Activated CD4-positive, alpha-beta T cell treated with anti-CD3 and anti-CD28 coated beads for 36 hours (primary cell): ENCODE data around the gene MROH2A. TPM values are rescaled to one million over a fixed set of nuclear protein-coding genes. Genes with fewer than 3 reads are reported as not detected.

ENCODE experiments used
- ATAC-seq: fragments of 200-7000 bp; cut with Tn5 transposase; one replicate; pipeline ENCODE4 v1.10.0; 2021; ENCODE audit warnings: mild to moderate bottlenecking, moderate library complexity
- CTCF ChIA-PET: fragments of 350-600 bp; sonication (Branson Sonifier 250); formaldehyde crosslinking; loops from one replicate; lab custom pipeline; 2021; ENCODE audit warnings: antibody characterized with exemption; lab: Charles Lee
- POLR2A ChIA-PET: fragments of 350-600 bp; sonication (Branson Sonifier 250); formaldehyde crosslinking; loops from one replicate; lab custom pipeline; 2021; ENCODE audit warnings: antibody characterized with exemption, inconsistent platforms; lab: Charles Lee
- DNase-seq: peaks from one replicate; pipeline ENCODE4 v3.0.0-alpha.2; 2020
- H3K27ac Mint-ChIP-seq: one replicate; pipeline ENCODE4 v1.8.0; 2021; ENCODE audit warnings: mixed read lengths
- H3K27me3 Mint-ChIP-seq: one replicate; pipeline ENCODE4 v1.8.0; 2021; ENCODE audit warnings: mixed read lengths
- H3K36me3 Mint-ChIP-seq: one replicate; pipeline ENCODE4 v1.8.0; 2021; ENCODE audit warnings: low read depth, mixed read lengths
- H3K4me1 Mint-ChIP-seq: one replicate; pipeline ENCODE4 v1.8.0; 2021; ENCODE audit warnings: mixed read lengths
- H3K4me3 Mint-ChIP-seq: one replicate; pipeline ENCODE4 v1.8.0; 2021; ENCODE audit warnings: mild to moderate bottlenecking, moderate library complexity, mixed read lengths
- H3K9me3 Mint-ChIP-seq: one replicate; pipeline ENCODE4 v1.8.0; 2021; ENCODE audit warnings: low read depth, mixed read lengths
- intact Hi-C, 2 experiments: fragments of 100-400 bp; cut with DNase I in 1 of 2; cut with micrococcal nuclease in 1 of 2; formaldehyde crosslinking; loops; one replicate each; pipeline versions ENCODE4 v1.14.2 to v1.15.1; 2022 to 2024; cut with DNase I, micrococcal nuclease
- total RNA-seq, 2 experiments: library from RNA; stranded (reverse); gene quantifications; one replicate each; pipeline ENCODE4 v1.2.3, GENCODE V29; 2021

MROH2A gene
- total RNA-seq, 2 experiments from 2014 or later: not detected

GRCh38 chr2:233824373-233824772 is 46.2 kb downstream of the MROH2A start:
- no peaks in the 10 kb centered on the region for H3K4me1 Mint-ChIP-seq
- POLR2A ChIA-PET: interaction anchor here (0.7 kb wide), 1 partner anchor 503 kb away, joined by 3 read pairs; no protein-coding TSS in a partner anchor
- intact Hi-C loops: no loop called here
- no peaks in the 10 kb centered on the region for H3K27me3 Mint-ChIP-seq
- CTCF ChIA-PET: interaction anchor here (0.7 kb wide), 1 partner anchor 32 kb away, joined by 3 read pairs; no protein-coding TSS in a partner anchor
- ATAC-seq (no peak), DNase-seq (no peak)
- H3K36me3 Mint-ChIP-seq: no peaks in the 10 kb centered on the region
- no peak overlapping the region for H3K27ac Mint-ChIP-seq
- no peaks in the 10 kb centered on the region for H3K9me3 Mint-ChIP-seq
- H3K4me3 Mint-ChIP-seq: no peak overlapping the region

- DNase-seq: no peak
- ChIA-PET POLR2A (no interaction called here), CTCF (interaction anchor here (0.7 kb wide), 1 partner anchor 66 kb away, joined by 3 read pairs; no protein-coding TSS in a partner anchor)
- intact Hi-C loops: no loop called here
- H3K4me1 Mint-ChIP-seq: no peaks in the 10 kb centered on the region
- H3K4me3 Mint-ChIP-seq: no peak overlapping the region
- no peaks in the 10 kb centered on the region for H3K36me3 Mint-ChIP-seq
- no peaks in the 10 kb centered on the region for H3K27me3 Mint-ChIP-seq
- no peaks in the 10 kb centered on the region for H3K9me3 Mint-ChIP-seq
- no peak for ATAC-seq
- no peak overlapping the region for H3K27ac Mint-ChIP-seq
These were observed 50.5 kb downstream of the MROH2A start for GRCh38 chr2:233828546-233829192.

- POLR2A ChIA-PET: no interaction called here
- Mint-ChIP-seq H3K27me3 (no peaks in the 10 kb centered on the region), H3K36me3 (peaks cover 1% of the 10 kb centered on the region), H3K27ac (no peak overlapping the region), H3K4me1 (no peaks in the 10 kb centered on the region), H3K9me3 (no peaks in the 10 kb centered on the region), H3K4me3 (no peak overlapping the region)
- CTCF ChIA-PET: no interaction called here
- intact Hi-C loops: no loop called here
- DNase-seq: peak; percentile 0
- ATAC-seq: no peak
These were observed 51.3 kb downstream of the MROH2A start for GRCh38 chr2:233829193-233830110.

GRCh38 chr2:233830111-233830802 is 52.1 kb downstream of the MROH2A start:
- no peak for DNase-seq
- Mint-ChIP-seq H3K9me3 (no peaks in the 10 kb centered on the region), H3K27ac (no peak overlapping the region), H3K36me3 (peaks cover 6% of the 10 kb centered on the region), H3K4me3 (no peak overlapping the region), H3K27me3 (no peaks in the 10 kb centered on the region), H3K4me1 (no peaks in the 10 kb centered on the region)
- intact Hi-C loops: no loop called here
- ATAC-seq: no peak
- POLR2A ChIA-PET: no interaction called here
- CTCF ChIA-PET: no interaction called here

GRCh38 chr2:233831011-233831721 is 53.0 kb downstream of the MROH2A start:
- POLR2A ChIA-PET: no interaction called here
- Mint-ChIP-seq H3K27me3 (no peaks in the 10 kb centered on the region), H3K36me3 (peaks cover 10% of the 10 kb centered on the region), H3K4me3 (no peak overlapping the region), H3K4me1 (no peaks in the 10 kb centered on the region), H3K27ac (no peak overlapping the region), H3K9me3 (no peaks in the 10 kb centered on the region)
- ATAC-seq (no peak), DNase-seq (no peak)
- CTCF ChIA-PET: interaction anchor here (0.5 kb wide), 1 partner anchor 537 kb away, joined by 3 read pairs; no protein-coding TSS in a partner anchor
- intact Hi-C loops: no loop called here

- ChIA-PET CTCF (no interaction called here), POLR2A (no interaction called here)
These were observed 53.7 kb downstream of the MROH2A start for GRCh38 chr2:233831861-233832260.

GRCh38 chr2:233832414-233832813 is 54.3 kb downstream of the MROH2A start:
- Mint-ChIP-seq H3K27me3 (no peaks in the 10 kb centered on the region), H3K4me1 (peaks cover 3% of the 10 kb centered on the region), H3K9me3 (no peaks in the 10 kb centered on the region), H3K4me3 (no peak overlapping the region), H3K36me3 (peaks cover 21% of the 10 kb centered on the region), H3K27ac (no peak overlapping the region)
- POLR2A ChIA-PET: no interaction called here
- DNase-seq (no peak), ATAC-seq (no peak)
- intact Hi-C loops: no loop called here
- CTCF ChIA-PET: interaction anchor here (0.6 kb wide), 1 partner anchor 22 kb away, joined by 3 read pairs; the partner anchor contains the start of gene HJURP

More at GRCh38 chr2:233831861-233832260, 53.7 kb downstream of the MROH2A start:
- Mint-ChIP-seq H3K4me1 (no peaks in the 10 kb centered on the region), H3K9me3 (no peaks in the 10 kb centered on the region), H3K27ac (no peak overlapping the region), H3K27me3 (no peaks in the 10 kb centered on the region), H3K36me3 (peaks cover 17% of the 10 kb centered on the region), H3K4me3 (no peak overlapping the region)
- DNase-seq: no peak
- no peak for ATAC-seq
- intact Hi-C loops: no loop called here

- intact Hi-C loops: no loop called here
- DNase-seq: no peak
- no peaks in the 10 kb centered on the region for H3K27me3 Mint-ChIP-seq
- peaks cover 3% of the 10 kb centered on the region for H3K4me1 Mint-ChIP-seq
- no peaks in the 10 kb centered on the region for H3K9me3 Mint-ChIP-seq
- ATAC-seq: no peak
- no peak overlapping the region for H3K27ac Mint-ChIP-seq
- H3K36me3 Mint-ChIP-seq: peaks cover 26% of the 10 kb centered on the region
- no peak overlapping the region for H3K4me3 Mint-ChIP-seq
- ChIA-PET POLR2A (no interaction called here), CTCF (interaction anchor here (0.6 to 0.8 kb wide), 2 partner anchors 22 to 91 kb away, joined by 3 to 5 read pairs; partner anchors contain the start of gene HJURP)
These were observed 54.8 kb downstream of the MROH2A start for GRCh38 chr2:233832869-233833311.

GRCh38 chr2:233833345-233833744 is 55.2 kb downstream of the MROH2A start:
- ChIA-PET POLR2A (no interaction called here), CTCF (interaction anchor here (0.8 kb wide), 1 partner anchor 91 kb away, joined by 5 read pairs; no protein-coding TSS in a partner anchor)

GRCh38 chr2:233835230-233836186 is 57.4 kb downstream of the MROH2A start:
- Mint-ChIP-seq H3K4me1 (peaks cover 14% of the 10 kb centered on the region), H3K36me3 (peaks cover 49% of the 10 kb centered on the region), H3K4me3 (no peak overlapping the region), H3K9me3 (no peaks in the 10 kb centered on the region), H3K27me3 (no peaks in the 10 kb centered on the region), H3K27ac (no peak overlapping the region)
- ChIA-PET POLR2A (no interaction called here), CTCF (no interaction called here)
- ATAC-seq (peak; percentile 9), DNase-seq (no peak)
- intact Hi-C loops: no loop called here

More at GRCh38 chr2:233833345-233833744, 55.2 kb downstream of the MROH2A start:
- DNase-seq (no peak), ATAC-seq (no peak)
- intact Hi-C loops: no loop called here
- Mint-ChIP-seq H3K9me3 (no peaks in the 10 kb centered on the region), H3K4me3 (no peak overlapping the region), H3K4me1 (peaks cover 5% of the 10 kb centered on the region), H3K27ac (no peak overlapping the region), H3K36me3 (peaks cover 31% of the 10 kb centered on the region), H3K27me3 (no peaks in the 10 kb centered on the region)
